GM18505 (cell line): Measurements from ENCODE around the gene GGA1.
"Not testable (repeated sequence)": the region's sequence is repeated elsewhere in the genome, so short reads cannot be mapped to it uniquely, and the experiment has no call there.

ENCODE experiments used
- ATAC-seq: cut with Tn5 transposase; IDR thresholded peaks from one replicate; pipeline ENCODE4 v1.9.1; 2021; ENCODE audit not compliant: unreplicated experiment
- POLR2A ChIP-seq: IDR thresholded peaks from 4 replicates; pipeline ENCODE4 v1.6.1; 2011; ENCODE audit warnings: borderline replicate concordance; ENCODE audit not compliant: insufficient read depth, insufficient read length; ENCODE audit errors: extremely low read depth

The GGA1 gene

DNA sequence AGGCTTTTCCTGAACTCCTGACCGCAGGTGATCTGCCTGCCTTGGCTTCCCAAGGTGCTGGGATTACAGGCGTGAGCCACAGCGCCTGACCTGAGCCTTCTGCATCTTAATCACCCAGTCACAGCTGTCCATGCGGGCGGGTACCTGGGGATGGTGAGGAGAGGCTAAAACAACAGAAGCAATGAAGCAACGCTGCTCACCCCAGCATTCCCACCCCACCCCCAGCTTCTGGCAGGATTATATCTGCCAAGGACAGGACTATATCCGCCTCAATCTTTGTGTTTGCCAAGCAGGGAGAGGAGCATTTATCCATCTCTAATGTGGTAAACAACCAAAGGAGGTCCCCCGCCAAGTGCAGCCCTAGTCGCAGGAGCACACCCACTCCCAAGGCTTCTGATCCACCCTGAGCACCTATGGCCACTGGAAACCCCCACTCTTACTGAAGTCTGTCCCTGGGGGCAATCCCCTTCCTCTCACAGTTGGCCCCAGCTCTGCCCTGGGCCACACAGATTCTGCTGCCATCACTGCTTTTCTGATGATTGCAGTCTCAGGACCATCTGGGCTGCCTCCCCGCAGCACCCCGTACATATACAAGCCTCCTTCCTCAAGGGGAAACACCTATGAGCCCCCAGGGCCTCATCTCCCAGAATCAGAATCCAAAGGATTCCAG lies 20.0 kb upstream of the GGA1 start:
- no peak for TF ChIP-seq POLR2A
- no peak for ATAC-seq

DNA sequence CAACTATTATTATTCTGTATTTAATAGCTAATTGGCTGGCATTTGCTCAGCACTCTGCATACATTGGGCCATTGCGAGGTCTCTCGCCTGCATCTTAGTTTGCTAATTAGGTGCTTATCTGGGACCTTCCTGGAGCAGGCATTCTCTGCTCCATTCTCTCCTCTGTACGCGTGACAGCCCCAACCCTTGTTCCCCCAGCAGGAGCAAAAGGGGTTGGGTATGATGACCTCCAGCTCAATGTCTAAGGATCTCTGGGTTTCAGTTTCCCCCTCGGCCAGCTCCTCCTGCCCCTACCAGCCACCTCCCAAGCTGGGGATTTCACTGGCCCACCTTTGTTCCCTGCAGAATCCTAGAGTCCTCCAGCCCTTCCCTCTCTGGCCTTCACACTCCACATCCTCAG lies 19.0 kb upstream of the GGA1 start:
- ATAC-seq, result no peak
- no peak for TF ChIP-seq POLR2A

DNA sequence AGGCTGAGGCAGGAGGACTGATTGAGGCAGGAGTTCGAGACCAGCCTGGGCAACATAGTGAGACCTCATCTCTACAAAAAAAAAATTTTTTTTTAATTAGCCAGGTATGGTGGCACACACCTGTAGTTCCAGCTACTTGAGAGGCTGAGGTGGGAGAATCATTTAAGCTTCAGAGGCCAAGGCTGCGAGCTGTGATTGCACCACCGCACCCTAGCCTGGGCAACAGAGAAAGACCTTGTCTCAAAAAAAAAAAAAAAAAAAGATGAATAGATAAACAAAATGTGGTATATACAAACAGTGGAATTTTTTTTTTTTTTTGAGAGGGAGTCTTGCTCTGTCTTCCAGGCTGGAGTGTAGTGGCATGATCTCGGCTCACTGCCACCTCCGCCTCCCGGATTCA lies 17.6 kb upstream of the GGA1 start:
- not testable (repeated sequence) for ATAC-seq

DNA sequence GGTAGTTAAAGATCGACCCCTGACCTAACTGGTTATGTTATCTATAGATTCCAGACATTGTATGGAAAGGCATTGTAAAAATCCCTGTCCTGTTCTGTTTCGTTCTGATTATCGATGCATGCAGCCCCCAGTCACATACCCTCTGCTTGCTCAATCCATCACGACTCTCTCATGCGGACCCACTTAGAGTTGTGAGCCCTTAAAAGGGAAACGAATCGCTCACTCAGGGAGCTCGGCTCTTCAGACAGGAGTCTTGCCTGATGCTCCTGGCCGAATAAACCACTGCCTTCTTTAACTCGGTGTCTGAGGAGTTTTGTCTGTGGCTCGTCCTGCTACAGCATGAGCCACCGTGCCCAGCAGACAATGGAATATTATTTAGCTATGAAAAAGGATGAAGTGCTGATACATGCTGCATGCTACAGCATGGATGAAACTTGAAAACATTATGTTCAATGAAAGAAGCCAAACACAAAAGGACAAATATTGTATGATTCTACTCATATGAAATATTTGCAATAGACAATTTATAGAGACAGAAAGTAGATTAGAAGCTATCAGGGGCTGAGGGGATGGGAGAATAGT lies 16.7 kb upstream of the GGA1 start:
- ATAC-seq, result no peak
- TF ChIP-seq POLR2A, result no peak

DNA sequence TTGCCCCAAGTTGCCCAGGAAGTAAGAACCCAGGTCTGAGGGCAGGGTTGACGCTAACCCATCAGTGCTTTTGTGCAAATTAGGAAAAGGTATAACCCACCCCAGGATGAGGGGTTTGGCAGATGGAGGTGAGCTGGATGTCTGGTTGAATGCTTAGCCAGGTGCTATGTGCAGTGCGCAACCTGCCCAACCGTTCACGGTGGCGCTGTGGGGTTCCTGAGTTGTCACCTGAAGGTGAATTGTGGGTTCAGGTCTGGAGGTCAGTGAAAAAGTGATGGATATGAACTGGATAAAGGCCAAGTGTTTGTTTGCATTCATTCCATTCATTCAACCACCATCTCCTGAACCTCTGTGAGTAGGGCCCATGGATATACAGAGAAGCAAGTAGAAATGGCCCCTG lies 14.4 kb upstream of the GGA1 start:
- no peak for TF ChIP-seq POLR2A

DNA sequence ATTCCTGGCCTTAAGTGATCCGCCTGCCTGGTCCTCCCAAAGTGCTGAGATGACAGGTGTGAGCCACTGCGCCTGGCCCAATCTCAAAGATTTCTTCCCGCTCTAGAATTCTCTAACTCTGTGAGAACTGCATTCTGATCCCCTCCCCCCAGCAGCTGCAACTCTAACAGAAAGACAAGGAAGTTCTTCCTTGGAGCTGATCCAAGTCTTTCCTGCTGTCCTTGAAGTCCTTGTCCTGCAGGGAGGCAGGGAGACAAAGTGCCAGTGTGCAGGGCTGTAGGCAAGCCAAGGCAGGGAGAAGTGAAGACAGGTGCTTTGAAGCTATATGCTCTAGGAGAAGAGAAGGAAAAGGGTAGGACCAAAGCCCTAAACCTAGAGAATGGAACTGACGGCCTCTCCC lies 9.5 kb upstream of the GGA1 start:
- no peak for ATAC-seq
- no peak for TF ChIP-seq POLR2A

More for the DNA sequence above, 14.4 kb upstream of the GGA1 start:
- ATAC-seq, result no peak

DNA sequence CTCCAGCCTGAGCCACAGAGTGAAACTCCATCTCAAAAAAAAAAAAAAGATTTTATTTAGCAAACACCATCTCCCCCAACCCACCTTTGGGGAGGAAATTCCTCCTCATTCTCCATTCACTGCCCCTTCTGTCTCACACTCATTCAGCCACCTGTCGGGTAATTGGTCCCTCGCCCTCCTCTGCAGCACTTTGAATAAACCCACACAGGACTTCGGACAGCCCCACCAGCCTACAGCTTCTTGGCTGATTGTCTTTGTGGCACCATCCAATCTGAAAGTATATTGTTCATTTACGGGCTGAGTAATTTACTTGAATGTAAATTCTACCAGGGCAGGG lies 7.5 kb upstream of the GGA1 start:
- ATAC-seq, result no peak
- TF ChIP-seq POLR2A, result no peak

DNA sequence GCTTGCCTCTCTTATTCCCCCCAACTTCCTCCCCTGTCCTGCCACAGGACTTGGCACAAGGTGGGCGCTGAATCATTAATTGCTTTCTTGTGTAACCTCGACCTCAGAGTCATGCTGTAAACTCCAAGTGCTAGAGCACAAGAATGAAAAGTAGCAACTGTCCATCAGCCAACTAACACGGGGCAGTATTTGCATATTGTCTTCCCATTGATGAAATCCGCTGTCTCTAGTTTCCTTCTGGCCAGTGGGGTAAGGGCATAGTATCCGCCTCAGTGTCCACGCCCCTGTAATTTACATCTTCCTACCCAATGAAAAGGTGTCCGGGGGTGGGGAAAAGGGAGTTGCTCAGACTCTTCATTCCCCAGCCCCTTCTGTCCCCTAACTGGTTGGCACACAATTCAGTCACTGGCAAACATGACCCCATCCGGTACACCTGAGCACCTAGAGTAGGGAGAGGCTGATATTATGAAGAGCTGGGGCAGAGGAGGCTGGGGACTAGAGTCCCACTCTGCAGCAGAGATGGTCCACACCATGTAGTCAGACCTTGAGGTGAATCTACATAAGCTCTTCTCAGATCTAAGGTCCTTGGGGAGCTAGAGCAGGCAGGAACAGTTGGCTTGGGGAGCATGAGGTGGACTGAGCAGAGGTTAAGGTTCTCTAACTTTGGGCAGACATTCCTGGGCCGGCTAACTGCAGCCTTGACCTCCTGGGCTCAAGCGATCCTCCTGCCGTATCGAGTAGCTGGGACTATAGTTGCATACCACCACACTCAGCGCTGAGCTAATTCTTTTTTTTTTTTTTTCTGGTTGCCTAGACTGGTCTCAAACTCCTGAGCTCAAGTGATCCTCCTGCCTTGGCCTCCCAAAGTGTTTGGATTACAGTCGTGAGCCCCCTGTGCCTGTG lies 6.8 kb upstream of the GGA1 start:
- TF ChIP-seq POLR2A, result no peak
- ATAC-seq, result no peak

DNA sequence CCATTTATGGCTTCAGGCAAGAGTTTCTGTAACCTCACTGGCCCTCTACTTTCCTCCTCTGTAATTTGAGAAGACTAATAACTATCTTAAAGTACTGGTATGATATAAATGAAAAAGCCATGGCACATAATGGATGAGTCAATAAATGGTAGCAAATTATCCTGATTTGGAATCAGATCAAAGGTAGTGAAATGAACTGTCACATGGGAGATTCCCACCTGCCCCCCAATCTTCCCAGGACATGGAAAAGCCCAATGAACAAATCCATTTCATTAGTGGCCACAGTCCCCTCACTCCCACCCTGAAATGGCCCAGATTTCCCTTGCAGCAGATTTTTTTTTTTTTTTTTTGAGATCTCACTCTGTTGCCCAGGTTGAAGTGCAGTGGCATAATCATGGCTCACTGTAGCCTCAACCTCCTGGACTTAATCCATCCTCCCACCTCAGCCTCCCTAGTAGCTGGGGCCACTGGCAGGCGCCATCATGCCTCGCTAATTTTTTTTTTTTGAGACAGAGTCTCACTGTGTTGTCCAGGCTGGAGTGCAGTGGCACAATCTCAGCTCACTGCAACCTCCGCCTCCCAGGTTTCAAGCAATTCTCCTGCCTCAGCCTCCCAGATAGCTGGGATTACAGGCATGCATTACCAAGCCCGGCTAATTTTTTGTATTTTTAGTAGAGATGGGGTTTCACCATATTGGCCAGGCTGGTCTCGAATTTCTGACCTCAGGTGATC lies 5.9 kb upstream of the GGA1 start:
- not testable (repeated sequence) for ATAC-seq

DNA sequence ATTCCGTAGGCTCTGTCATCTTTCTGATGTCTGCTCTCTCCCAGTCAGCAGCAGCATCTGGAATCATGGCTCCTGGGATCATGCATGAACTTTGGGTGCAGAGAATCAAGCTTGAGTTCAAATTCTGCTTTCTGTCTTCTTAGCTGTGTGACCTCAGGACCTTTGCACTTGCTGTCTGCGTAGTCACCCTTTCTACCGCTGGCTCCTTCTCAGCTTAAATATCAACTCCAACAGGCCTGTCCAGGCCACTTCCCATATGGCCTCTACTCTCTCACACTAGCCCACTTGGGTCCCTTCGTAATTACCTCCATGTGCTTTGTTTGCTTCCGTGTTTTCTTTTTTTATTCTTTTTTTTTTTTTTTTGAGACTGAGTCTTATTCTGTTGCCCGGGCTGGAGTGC lies 4.6 kb upstream of the GGA1 start:
- TF ChIP-seq POLR2A, result no peak
- ATAC-seq, result no peak

DNA sequence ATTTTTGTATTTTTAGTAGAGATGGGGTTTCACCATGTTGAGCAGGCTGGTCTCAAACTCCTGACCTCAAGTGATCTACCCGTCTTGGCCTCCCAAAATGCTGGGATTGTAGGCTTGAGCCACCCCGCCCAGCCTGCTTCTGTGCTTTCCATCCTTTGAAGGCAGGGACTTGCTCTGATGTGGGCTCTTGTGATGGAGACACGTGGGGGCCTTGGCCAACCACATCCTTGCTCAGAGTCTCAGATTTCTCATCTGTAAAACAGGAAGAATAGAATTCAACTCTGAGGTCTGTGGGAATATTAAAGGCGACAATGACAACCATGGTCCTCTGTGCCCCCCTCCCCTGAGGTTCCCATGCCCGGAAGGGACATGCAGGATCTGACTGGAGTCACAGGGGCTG lies 3.8 kb upstream of the GGA1 start:
- no peak for TF ChIP-seq POLR2A
- no peak for ATAC-seq

DNA sequence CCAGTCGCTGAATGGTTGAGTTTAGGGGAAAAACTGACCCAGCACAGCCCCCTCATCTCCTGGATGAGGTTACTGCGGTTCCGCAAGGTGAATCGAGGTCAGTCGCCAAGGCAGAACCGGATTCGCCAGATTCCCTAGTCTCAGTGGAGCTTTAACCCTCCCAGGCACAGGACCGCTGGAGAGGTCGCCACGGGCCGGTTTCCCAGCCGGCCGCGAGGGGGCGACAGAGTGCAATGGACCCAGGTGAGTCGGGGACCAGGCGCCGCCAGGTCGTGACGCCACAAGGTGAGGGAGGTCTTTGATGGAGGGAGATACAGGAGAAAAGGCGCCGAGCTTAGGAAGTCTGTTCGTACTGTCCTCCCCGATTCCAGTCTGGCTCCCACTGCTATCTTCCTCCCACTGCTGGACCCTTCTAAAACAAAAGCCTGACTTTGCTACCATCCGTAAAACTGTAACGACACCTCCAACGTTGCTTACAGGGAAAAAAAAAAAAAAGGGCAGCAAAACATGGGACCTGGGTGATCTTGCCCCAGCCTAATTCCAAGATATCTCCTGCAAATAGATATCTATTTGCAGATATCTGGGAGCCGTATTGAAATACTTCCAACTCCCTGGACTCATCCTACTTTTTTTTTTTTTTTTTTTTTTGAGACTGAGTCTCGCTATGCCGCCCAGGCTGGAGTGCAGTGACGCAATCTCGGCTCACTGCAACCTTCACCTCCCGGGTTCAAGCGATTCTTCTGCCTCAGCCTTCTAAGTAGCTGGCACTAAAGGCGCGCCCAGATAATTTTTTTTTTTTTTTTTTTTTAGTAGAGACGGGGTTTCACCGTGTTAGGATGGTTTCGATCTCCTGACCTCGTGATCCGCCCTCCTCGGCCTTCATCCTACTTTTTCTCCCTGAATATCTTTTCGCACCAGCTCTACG lies 1.4 kb upstream of the GGA1 start:
- ATAC-seq, result no peak
- no peak for TF ChIP-seq POLR2A
